H1 (cell line): ENCODE measurements around the gene EXOSC5. TPM values are rescaled to one million over a fixed set of nuclear protein-coding genes. Genes with fewer than 3 reads are reported as not detected.
A peak's percentile ranks its signal among the peaks of the same experiment; 100 is the strongest.

Experiments
- CTCF ChIA-PET: fragments of 300-600 bp; sonication (Branson Sonifier 250); formaldehyde crosslinking; loops from one replicate; lab custom pipeline; 2021; ENCODE audit not compliant: partially characterized antibody; lab: Charles Lee
- POLR2A ChIA-PET: fragments of 300-600 bp; sonication (Branson Sonifier 250); formaldehyde crosslinking; loops from one replicate; lab custom pipeline; 2021; ENCODE audit warnings: inconsistent platforms; ENCODE audit not compliant: partially characterized antibody; lab: Charles Lee
- DNase-seq, 2 experiments: peaks; one replicate each; pipeline versions ENCODE4 v3.0.0 to v3.0.0-alpha.2; 2010 to 2022; ENCODE audit warnings: low spot score in 2 of 2, low read depth in 1 of 2, mixed read lengths in 1 of 2
- FAIRE-seq: peaks from 2 replicates; lab custom pipeline; 2011; peaks lifted over from hg19 to GRCh38; lab: Jason Lieb, UNC
- H2AFZ ChIP-seq: 2 replicates; pipeline ENCODE4 v1.8.1; 2012; ENCODE audit warnings: low read length, inconsistent platforms
- H2AK5ac ChIP-seq: 2 replicates; pipeline ENCODE4 v1.6.1; 2013; ENCODE audit warnings: low read depth, low read length
- H2BK120ac ChIP-seq: replicated peaks from 2 replicates; pipeline ENCODE3; 2013; ENCODE audit warnings: low read depth, low read length, inconsistent platforms
- H2BK12ac ChIP-seq: 2 replicates; pipeline ENCODE4 v1.6.1; 2013; ENCODE audit warnings: low read depth, low read length
- H2BK15ac ChIP-seq: 2 replicates; pipeline ENCODE4 v1.6.1; 2013; ENCODE audit warnings: low read length
- H2BK20ac ChIP-seq: 2 replicates; pipeline ENCODE4 v1.6.1; 2013; ENCODE audit warnings: low read length
- H2BK5ac ChIP-seq: 2 replicates; pipeline ENCODE4 v1.6.1; 2013; ENCODE audit warnings: low read depth, low read length
- H3K14ac ChIP-seq: 2 replicates; pipeline ENCODE4 v1.6.1; 2013; ENCODE audit warnings: inconsistent platforms; ENCODE audit not compliant: insufficient read length
- H3K18ac ChIP-seq: 2 replicates; pipeline ENCODE4 v1.6.1; 2013; ENCODE audit warnings: low read length; ENCODE audit errors: extremely low read depth
- H3K23ac ChIP-seq: 2 replicates; pipeline ENCODE4 v1.6.1; 2013; ENCODE audit warnings: inconsistent platforms; ENCODE audit not compliant: insufficient read length
- H3K23me2 ChIP-seq: 2 replicates; pipeline ENCODE4 v1.6.1; 2013; ENCODE audit warnings: low read depth, low read length
- H3K27ac ChIP-seq: 2 replicates; pipeline ENCODE4 v1.6.1; 2011; ENCODE audit warnings: low read depth, low read length, inconsistent platforms
- H3K27me3 ChIP-seq, 4 experiments: replicated peaks in 1 of 4; 1 replicate in 1 of 4; 2 replicates in 3 of 4; pipeline versions ENCODE4 v1.6.1 to v1.8.1; 2011 to 2013; ENCODE audit warnings: low read length in 3 of 4, mild to moderate bottlenecking in 3 of 4, inconsistent platforms in 2 of 4, mixed read lengths in 2 of 4, moderate library complexity in 1 of 4; ENCODE audit not compliant: control insufficient read depth in 3 of 4, insufficient read depth in 3 of 4; ENCODE audit errors: extremely low read depth in 1 of 4
- H3K36me3 ChIP-seq, 4 experiments: 2 replicates each; pipeline versions ENCODE4 v1.6.1 to v1.8.1; 2011 to 2013; ENCODE audit warnings: mild to moderate bottlenecking in 4 of 4, low read length in 3 of 4, moderate library complexity in 2 of 4, control low read depth in 1 of 4, inconsistent platforms in 1 of 4; ENCODE audit not compliant: insufficient read depth in 4 of 4, control insufficient read depth in 2 of 4
- H3K4ac ChIP-seq: replicated peaks from 2 replicates; pipeline ENCODE3; 2013; ENCODE audit warnings: low read length, low read depth, mixed read lengths, inconsistent platforms; ENCODE audit not compliant: insufficient read length
- H3K4me1 ChIP-seq, 4 experiments: replicated peaks in 1 of 4; 1 replicate in 1 of 4; 2 replicates in 3 of 4; pipeline versions ENCODE4 v1.6.1 to v1.8.1; 2011 to 2013; ENCODE audit warnings: low read length in 3 of 4, inconsistent platforms in 2 of 4, mixed read lengths in 1 of 4; ENCODE audit not compliant: insufficient read depth in 4 of 4, control insufficient read depth in 3 of 4
- H3K4me2 ChIP-seq, 2 experiments: 2 replicates each; pipeline versions ENCODE4 v1.6.1 to v1.8.1; 2011 to 2013; ENCODE audit warnings: low read depth in 2 of 2, low read length in 2 of 2, control low read depth in 1 of 2, inconsistent platforms in 1 of 2, mild to moderate bottlenecking in 1 of 2; ENCODE audit not compliant: insufficient read depth in 1 of 2
- H3K4me3 ChIP-seq, 4 experiments: fragments of 200-600, 300-600 bp in 1 of 4; sonication (generic), shearing (Covaris generic), sonication (Bioruptor Twin) in 1 of 4; 2 replicates each; pipeline versions ENCODE4 v1.5.1 to v1.8.1; 2011 to 2016; ENCODE audit warnings: low read length in 4 of 4, low read depth in 3 of 4, control low read depth in 2 of 4, inconsistent platforms in 2 of 4, mild to moderate bottlenecking in 2 of 4, mixed read lengths in 1 of 4, moderate library complexity in 1 of 4; ENCODE audit not compliant: insufficient read depth in 2 of 4; ENCODE audit errors: extremely low read depth in 1 of 4
- H3K56ac ChIP-seq: replicated peaks from 2 replicates; pipeline ENCODE3; 2013; ENCODE audit warnings: low read depth, mild to moderate bottlenecking, mixed read lengths, low read length, inconsistent platforms; ENCODE audit not compliant: insufficient read length
- H3K79me1 ChIP-seq: 2 replicates; pipeline ENCODE4 v1.6.1; 2013; ENCODE audit warnings: low read depth, low read length, control low read depth
- H3K79me2 ChIP-seq, 2 experiments: 2 replicates each; pipeline versions ENCODE4 v1.6.1 to v1.8.1; 2012 to 2013; ENCODE audit warnings: low read length in 2 of 2, mild to moderate bottlenecking in 2 of 2, inconsistent platforms in 1 of 2; ENCODE audit not compliant: insufficient read depth in 2 of 2, control insufficient read depth in 1 of 2
- H3K9ac ChIP-seq, 4 experiments: replicated peaks in 1 of 4; 1 replicate in 1 of 4; 2 replicates in 3 of 4; pipeline versions ENCODE4 v1.6.1 to v1.8.1; 2011 to 2013; ENCODE audit warnings: low read depth in 3 of 4, low read length in 3 of 4, control low read depth in 2 of 4, mild to moderate bottlenecking in 2 of 4, moderate library complexity in 2 of 4, inconsistent platforms in 1 of 4; ENCODE audit errors: extremely low read depth in 1 of 4
- H3K9me3 ChIP-seq, 2 experiments: 2 replicates each; pipeline versions ENCODE4 v1.6.1 to v1.8.1; 2012 to 2013; ENCODE audit warnings: mild to moderate bottlenecking in 2 of 2, moderate library complexity in 2 of 2, control low read depth in 1 of 2, inconsistent platforms in 1 of 2, low read depth in 1 of 2, low read length in 1 of 2, mixed read lengths in 1 of 2; ENCODE audit not compliant: insufficient read depth in 2 of 2
- H4K20me1 ChIP-seq, 2 experiments: replicated peaks in 1 of 2; 2 replicates each; pipeline versions ENCODE3 to v1.8.1; 2011 to 2013; ENCODE audit warnings: inconsistent platforms in 2 of 2, low read length in 2 of 2, mild to moderate bottlenecking in 1 of 2; ENCODE audit not compliant: insufficient read depth in 2 of 2, control insufficient read depth in 1 of 2
- H4K5ac ChIP-seq: 2 replicates; pipeline ENCODE4 v1.6.1; 2013; ENCODE audit warnings: low read length, low read depth, mixed read lengths, inconsistent platforms; ENCODE audit not compliant: insufficient read length
- H4K8ac ChIP-seq: 2 replicates; pipeline ENCODE4 v1.8.0; 2013; ENCODE audit warnings: mild to moderate bottlenecking, moderate library complexity, low read length, inconsistent platforms; ENCODE audit not compliant: insufficient read depth; ENCODE audit errors: extremely low read depth
- H4K91ac ChIP-seq: replicated peaks from 2 replicates; pipeline ENCODE3; 2013; ENCODE audit warnings: low read length, mixed read lengths, inconsistent platforms; ENCODE audit not compliant: insufficient read length
- CHD1 ChIP-seq: IDR thresholded peaks from 2 replicates; pipeline ENCODE4 v1.6.1; 2012; ENCODE audit warnings: low read depth, low read length, improper control_type of control experiment
- EGR1 ChIP-seq: IDR thresholded peaks from 2 replicates; pipeline ENCODE4 v1.6.1; 2011; ENCODE audit warnings: low read depth, low read length, borderline replicate concordance
- GABPA ChIP-seq: IDR thresholded peaks from 2 replicates; pipeline ENCODE4 v1.6.1; 2011; ENCODE audit warnings: mild to moderate bottlenecking, low read length, moderate library complexity, borderline replicate concordance; ENCODE audit not compliant: insufficient read depth
- JUN ChIP-seq: IDR thresholded peaks from 2 replicates; pipeline ENCODE4 v1.6.1; 2011; ENCODE audit warnings: low read depth, mild to moderate bottlenecking, improper control_type of control experiment, low read length
- KDM4A ChIP-seq: IDR thresholded peaks from one replicate; pipeline ENCODE4 v1.7.1; 2012; ENCODE audit warnings: low read depth, mild to moderate bottlenecking, moderate library complexity, low read length, inconsistent platforms; ENCODE audit not compliant: severe bottlenecking
- KDM5A ChIP-seq: fragments of 200-600 bp; IDR thresholded peaks from 2 replicates; pipeline ENCODE4 v1.7.1; 2012; ENCODE audit warnings: mild to moderate bottlenecking, low read length, inconsistent platforms, mixed read lengths
- RFX5 ChIP-seq: IDR thresholded peaks from 2 replicates; pipeline ENCODE4 v1.6.1; 2011; ENCODE audit warnings: low read depth, low read length, improper control_type of control experiment, borderline replicate concordance
- RNF2 ChIP-seq: fragments of 200-900, 300-1000 bp; sonication (generic); IDR thresholded peaks from 2 replicates; pipeline ENCODE4 v1.7.1; 2016; ENCODE audit warnings: borderline replicate concordance, low read depth, mild to moderate bottlenecking, antibody characterized with exemption, low read length; ENCODE audit not compliant: poor library complexity, severe bottlenecking; ENCODE audit errors: missing control alignments
- SP2 ChIP-seq: IDR thresholded peaks from 2 replicates; pipeline ENCODE4 v1.6.1; 2012; ENCODE audit warnings: mild to moderate bottlenecking, low read length, inconsistent platforms
- SP4 ChIP-seq: IDR thresholded peaks from 2 replicates; pipeline ENCODE4 v1.6.1; 2012; ENCODE audit warnings: low read length, inconsistent platforms
- WGBS, 2 experiments: shearing (Covaris generic) in 1 of 2; methylation state at CpG; one replicate each; pipeline versions ENCODE4 v1.1.6 to v1.1.7; 2013 to 2015; ENCODE audit warnings: low lambda C conversion rate in 2 of 2, mixed read lengths in 2 of 2, inconsistent platforms in 1 of 2, low coverage in 1 of 2, missing lambda C conversion rate in 1 of 2; ENCODE audit not compliant: insufficient replicate concordance in 2 of 2, insufficient coverage in 1 of 2, insufficient read length in 1 of 2; ENCODE audit errors: extremely low coverage in 1 of 2, missing lambda C conversion rate in 1 of 2; 5-methylcytosine and 5-hydroxymethylcytosine counted together
- polyA plus RNA-seq, 7 experiments: library from polyadenylated mRNA; depleted of rRNA in 3 of 7; stranded (reverse) in 5 of 7; unstranded in 2 of 7; fragments of >200 nt in 5 of 7; fragments of 200-250 nt in 2 of 7; gene quantifications; 1 replicate in 5 of 7; 2 replicates in 1 of 7; 4 replicates in 1 of 7; pipeline versions ENCODE4 v1.2.1 to v1.2.3, GENCODE V29; 2011 to 2013; ENCODE audit warnings: missing spikeins in 2 of 7, mixed read lengths in 2 of 7
- total RNA-seq: library from RNA; stranded (reverse); fragmentation: NEBNext Ultra II Directional; extraction: Animal tissue kit (Norgen Biotek cat#: 25700); gene quantifications from 2 replicates; pipeline ENCODE4 v1.2.1, GENCODE V29; 2021
- TF ChIP-seq, protein P1 (sequence below): IDR thresholded peaks from 2 replicates; pipeline ENCODE4 v1.6.1; 2011; ENCODE audit warnings: low read length, improper control_type of control experiment

The EXOSC5 gene
- total and polyA plus RNA-seq, 2 of the 8 experiments (the other 6 are each of a cell fraction or from before 2014, with no cell fraction given) = 56.2 to 92.8 TPM

DNA sequence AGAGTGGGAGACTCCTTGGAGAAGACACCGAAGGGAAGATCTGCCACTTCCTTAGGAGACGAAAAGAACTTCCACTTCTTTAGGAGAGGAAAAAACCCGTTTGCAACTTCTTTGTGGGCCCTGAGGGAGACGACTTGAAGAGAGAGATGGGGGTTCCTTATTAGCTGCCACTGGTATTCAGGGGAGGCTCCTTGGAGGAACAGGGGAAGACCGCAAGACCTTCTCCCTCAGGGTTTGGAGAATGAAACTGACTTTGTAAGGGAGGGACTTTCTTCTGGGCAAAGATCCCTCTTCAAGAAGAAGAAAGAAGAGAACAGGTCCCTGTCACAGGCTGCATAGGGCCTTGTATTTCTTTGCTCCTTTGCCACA is 875 bp upstream of the EXOSC5 start:
- Histone ChIP-seq H3K79me2 (peaks cover 0 to 33% of the 10 kb centered on the region in 2 experiments; a peak in 2 of 4 replicates), H3K4me2 (peak overlapping the region; percentile 77 to 90), H2BK15ac (no peak overlapping the region), H4K20me1 (peaks cover 0 to under 1% of the 10 kb centered on the region in 2 experiments), H2BK20ac (no peak overlapping the region), H3K4me1 (peaks cover 0 to 5% (median 0%) of the 10 kb centered on the region in 4 experiments; a peak in 5 of 7 replicates), H2AK5ac (no peak overlapping the region), H3K4me3 (peak overlapping the region; percentile 85 to 99 (median 98)), H4K8ac (no peak overlapping the region), H3K18ac (no peak overlapping the region), H3K79me1 (peaks cover 10% of the 10 kb centered on the region; the same call in 1 of the 2 replicates), H3K27me3 (no peaks in the 10 kb centered on the region), H3K9ac (peak overlapping the region; percentile 80 to 96 (median 86)), H3K14ac (no peak overlapping the region), H2BK12ac (no peak overlapping the region), H3K36me3 (no peaks in the 10 kb centered on the region), H3K56ac (no peak overlapping the region), H2BK120ac (no peak overlapping the region), H3K23me2 (peaks cover 4% of the 10 kb centered on the region), H3K4ac (no peak overlapping the region), H3K9me3 (no peaks in the 10 kb centered on the region), H2BK5ac (peak overlapping the region; percentile 95; the same call in 1 of the 2 replicates), H4K91ac (no peak overlapping the region), H2AFZ (peak overlapping the region; percentile 63), H3K27ac (peak overlapping the region; percentile 96), H3K23ac (no peak overlapping the region), H4K5ac (no peak overlapping the region)
- FAIRE-seq = no peak
- 3% methylated on average over 5 of the region's 5 CpGs; no CpG with 5 or more reads in 1 of the 2 experiments for WGBS, 2 experiments
- DNase-seq = no peak
- ChIA-PET CTCF (interaction anchor here (1.2 kb wide), 1 partner anchor 45 kb away, joined by 3 read pairs; no protein-coding TSS in a partner anchor), POLR2A (interaction anchor here (0.5 to 2.0 kb wide), 5 partner anchors 10 to 42 kb away, joined by 3 to 10 read pairs (median 7); partner anchors contain the start of genes B3GNT8 and DMAC2)
- no peak for TF ChIP-seq CHD1
- no peak for TF ChIP-seq KDM5A
- TF ChIP-seq KDM4A = no peak
- no peak for TF ChIP-seq SP2
- TF ChIP-seq SP4 = no peak
- TF ChIP-seq JUN = no peak
- no peak for TF ChIP-seq RFX5
- TF ChIP-seq RNF2 = no peak
- TF ChIP-seq, protein P1, sequence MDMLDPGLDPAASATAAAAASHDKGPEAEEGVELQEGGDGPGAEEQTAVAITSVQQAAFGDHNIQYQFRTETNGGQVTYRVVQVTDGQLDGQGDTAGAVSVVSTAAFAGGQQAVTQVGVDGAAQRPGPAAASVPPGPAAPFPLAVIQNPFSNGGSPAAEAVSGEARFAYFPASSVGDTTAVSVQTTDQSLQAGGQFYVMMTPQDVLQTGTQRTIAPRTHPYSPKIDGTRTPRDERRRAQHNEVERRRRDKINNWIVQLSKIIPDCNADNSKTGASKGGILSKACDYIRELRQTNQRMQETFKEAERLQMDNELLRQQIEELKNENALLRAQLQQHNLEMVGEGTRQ = no peak
- no peak for TF ChIP-seq EGR1
- no peak for TF ChIP-seq GABPA
